Amygdala (tissue), 56 donors: ENCODE data around the gene MYT1.
"Not testable (repeated sequence)": the region's sequence is repeated elsewhere in the genome, so short reads cannot be mapped to it uniquely, and the experiment has no call there.

Experiments used
- DNase-seq, 56 donors: peaks; one replicate each; lab custom pipeline; 2025; lab: John Stamatoyannopoulos, UW

The MYT1 gene

DNA sequence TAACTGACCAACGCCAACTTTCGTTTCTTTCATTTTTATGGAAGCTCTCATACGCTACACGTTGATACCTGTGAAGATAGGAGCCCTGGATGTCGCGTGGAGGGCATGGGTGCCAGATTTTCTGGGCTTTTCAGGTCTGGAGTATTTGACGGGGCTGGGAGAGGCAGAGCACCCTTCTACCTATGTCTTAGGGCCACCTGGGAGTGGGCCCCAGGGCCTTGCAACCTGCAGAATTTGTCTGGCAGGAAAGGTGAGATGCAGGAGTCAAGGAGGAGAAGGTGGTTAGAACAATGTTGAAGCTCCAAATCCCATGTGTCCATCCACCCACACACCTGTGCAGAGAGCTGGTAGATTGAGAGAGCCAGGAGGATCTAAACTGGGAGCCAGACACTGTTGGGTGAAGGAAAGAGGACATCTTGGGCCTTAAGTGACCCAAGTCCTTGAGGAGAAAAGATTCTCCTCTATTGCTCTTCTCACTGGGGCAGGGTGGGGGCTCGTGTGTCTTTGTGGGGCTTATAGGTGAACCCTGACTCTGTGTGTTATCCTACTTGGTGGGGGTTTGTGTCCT, 63.9 kb downstream of the MYT1 start:
- no peak for DNase-seq

- DNase-seq = no peak
Observed at GRCh38 chr20:64228751-64229506, 64.7 kb downstream of the MYT1 start.

DNA sequence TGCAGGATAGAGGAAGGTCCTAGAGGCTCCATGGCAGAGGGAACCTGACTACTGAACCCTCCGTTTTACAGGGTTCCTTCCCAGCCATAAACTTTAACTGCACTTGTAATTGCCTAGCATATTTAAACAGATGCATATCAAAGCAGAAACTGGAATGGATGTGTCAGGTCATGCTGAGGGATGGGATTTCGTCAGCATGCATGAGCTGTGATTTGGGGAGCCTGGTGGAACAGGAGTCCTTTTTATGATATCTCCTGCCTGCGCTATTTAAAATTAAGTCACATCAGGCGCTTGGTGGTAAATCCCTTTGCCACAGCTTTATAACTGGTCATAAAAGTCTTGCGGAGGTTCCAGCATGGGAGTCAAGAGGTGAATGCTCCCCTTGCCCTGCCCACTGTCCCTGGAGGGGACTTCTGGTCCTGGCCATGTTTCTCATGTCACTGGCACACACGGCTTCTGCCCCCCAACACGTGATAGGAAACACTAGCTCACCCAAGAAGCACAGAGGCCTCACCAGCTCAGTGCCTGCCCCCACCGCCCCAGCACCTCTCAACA, 65.3 kb downstream of the MYT1 start:
- DNase-seq = no peak

- no peak for DNase-seq
Observed at GRCh38 chr20:64230461-64231145, 66.4 kb downstream of the MYT1 start.

DNA sequence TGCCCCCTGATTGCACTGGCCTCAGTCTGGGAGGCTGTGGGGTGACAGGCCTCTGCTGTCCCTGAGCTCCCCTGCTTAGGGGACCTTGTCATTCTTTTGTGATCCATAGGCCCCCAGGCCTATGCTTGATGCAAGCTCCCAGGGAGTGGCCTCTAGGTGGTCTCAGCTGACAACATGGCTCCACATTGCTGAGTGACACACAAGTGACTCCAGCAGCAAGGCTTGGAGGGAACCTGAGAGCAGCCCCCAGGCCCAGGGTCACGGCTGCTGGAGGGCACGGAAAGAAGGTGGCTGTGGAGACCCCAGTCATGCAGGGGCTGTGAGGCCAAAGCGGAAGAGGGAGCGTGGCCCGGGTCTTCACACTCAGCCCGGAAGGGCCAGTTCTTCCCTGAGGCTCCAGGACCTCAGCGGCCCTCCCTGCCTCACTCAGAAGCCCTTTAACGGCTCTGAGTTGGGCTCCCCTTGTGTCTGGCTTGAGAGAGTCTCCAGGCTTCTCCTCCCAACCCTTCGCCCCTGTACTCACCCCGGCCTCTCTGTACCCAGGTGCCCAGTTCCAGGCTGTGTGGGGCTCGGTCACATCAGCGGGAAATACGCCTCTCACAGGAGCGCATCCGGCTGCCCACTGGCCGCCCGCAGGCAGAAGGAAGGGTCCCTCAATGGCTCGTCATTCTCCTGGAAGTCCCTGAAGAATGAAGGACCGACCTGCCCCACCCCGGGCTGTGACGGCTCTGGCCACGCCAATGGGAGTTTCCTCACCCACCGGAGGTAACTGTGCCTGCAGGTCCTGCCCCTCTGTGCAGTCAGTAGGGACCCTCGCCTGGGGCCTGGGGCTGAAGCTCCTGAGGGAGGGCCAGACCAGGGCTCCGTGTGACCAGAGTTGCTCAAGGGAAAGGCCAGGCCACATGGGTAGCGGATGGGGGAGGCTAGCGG, 67.6 kb downstream of the MYT1 start:
- DNase-seq = no peak

- peak in 14 of 56 donors; percentile 9 to 59 (median 32) for DNase-seq
Observed at GRCh38 chr20:64232794-64233193, 68.5 kb downstream of the MYT1 start.

GRCh38 chr20:64233725-64234124, 69.5 kb downstream of the MYT1 start:
- peak in 13 of 56 donors; percentile 16 to 46 (median 32) for DNase-seq

DNA sequence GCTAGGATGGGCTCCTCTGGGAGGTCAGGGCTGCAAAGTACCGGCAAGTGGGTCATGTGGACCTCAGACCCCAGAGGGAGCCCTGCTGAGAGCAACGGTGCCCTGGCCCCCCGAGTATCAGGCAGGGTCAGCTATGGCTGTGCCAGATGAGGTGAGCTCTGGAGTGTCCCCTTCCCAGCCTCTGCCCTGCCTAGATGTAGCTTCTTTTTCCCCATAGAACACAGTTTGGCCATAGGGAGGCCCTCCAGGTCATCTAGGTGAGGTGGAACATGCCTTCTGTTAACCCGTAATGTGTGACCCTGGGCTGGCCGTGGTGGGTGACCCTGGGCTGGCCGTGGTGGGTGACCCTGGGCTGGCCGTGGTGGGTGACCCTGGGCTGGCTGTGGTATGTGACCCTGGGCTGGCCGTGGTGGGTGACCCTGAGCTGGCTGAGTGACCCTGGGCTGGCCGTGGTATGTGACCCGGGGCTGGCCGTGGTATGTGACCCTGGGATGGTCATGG, 70.1 kb downstream of the MYT1 start:
- DNase-seq = no peak

DNA sequence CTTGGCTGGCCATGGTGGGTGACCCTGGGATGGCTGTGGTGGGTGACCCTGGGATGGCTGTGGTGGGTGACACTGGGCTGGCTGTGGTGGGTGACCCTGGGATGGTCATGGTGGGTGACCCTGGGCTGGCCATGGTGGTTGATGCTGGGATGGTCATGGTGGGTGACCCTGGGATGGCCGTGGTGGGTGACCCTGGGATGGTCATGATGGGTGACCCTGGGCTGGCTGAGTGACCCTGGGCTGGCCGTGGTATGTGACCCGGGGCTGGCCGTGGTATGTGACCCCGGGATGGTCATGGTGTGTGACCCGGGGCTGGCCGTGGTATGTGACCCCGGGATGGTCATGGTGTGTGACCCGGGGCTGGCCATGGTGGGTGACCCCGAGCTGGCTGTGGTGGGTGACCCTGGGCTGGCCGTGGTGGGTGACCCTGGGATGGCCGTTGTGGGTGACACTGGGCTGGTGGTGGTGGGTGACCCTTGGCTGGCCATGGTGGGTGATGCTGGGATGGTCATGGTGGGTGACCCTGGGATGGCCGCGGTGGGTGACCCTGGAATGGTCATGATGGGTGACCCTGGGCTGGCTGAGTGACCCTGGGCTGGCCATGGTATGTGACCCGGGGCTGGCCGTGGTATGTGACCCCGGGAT, 70.8 kb downstream of the MYT1 start:
- DNase-seq = not testable (repeated sequence)

DNA sequence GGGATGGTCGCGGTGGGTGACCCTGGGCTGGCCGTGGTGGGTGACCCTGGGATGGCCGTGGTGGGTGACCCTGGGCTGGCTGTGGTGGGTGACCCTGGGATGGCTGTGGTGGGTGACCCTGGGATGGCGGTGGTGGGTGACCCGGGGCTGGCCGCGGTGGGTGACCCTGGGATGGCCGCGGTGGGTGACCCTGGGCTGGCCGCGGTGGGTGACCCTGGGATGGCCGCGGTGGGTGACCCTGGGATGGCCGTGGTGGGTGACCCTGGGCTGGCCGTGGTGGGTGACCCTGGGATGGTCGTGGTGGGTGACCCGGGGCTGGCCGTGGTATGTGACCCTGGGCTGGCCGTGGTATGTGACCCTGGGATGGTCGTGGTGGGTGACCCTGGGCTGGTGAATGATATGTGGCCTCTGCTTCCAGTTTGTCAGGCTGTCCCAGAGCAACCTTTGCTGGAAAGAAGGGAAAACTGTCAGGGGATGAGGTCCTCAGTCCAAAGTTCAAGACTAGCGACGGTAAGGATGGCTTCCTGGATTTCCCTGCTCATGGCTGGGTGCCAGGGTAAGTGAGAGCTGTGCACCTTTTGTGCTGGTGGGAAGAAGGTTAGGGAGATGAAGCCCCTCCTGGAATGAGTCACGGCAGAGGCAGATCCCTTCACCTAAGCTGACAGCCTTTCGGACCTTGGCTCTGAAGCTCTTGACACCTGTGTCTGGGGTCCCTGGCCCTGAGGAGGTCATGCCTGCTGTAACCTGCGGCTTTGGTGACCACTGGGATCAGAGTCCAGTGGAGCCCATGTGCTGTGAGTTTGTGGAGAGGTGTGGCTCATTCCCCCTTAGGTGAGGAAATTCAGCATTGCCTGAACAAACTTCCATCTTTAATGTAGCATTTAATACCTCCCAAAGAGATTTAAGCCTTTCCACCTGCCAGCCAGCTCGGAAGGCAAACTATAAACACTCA, 72.2 kb downstream of the MYT1 start:
- DNase-seq = no peak

DNA sequence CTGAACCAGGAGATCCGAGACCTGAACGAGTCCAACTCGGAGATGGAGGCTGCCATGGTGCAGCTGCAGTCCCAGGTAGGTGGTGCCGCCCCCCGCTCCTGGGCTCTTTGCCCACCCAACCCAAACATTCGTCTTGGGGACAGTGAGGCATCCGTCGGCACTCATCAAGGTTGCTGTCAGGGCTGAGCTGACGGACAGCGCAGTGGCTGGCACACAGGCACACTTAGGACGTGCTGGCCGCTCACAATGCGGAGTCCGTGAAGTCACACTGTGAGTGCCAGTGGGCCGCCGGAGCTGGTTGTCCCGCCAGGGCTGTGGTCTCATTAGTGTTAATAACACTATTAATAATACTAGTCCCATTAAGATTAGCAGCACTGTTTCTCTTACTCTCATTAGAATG, 73.1 kb downstream of the MYT1 start:
- no peak for DNase-seq

GRCh38 chr20:64238115-64238825, 74.0 kb downstream of the MYT1 start:
- no peak for DNase-seq

- no peak for DNase-seq
Observed at GRCh38 chr20:64238851-64239387, 74.7 kb downstream of the MYT1 start.

GRCh38 chr20:64239449-64240242, 75.4 kb downstream of the MYT1 start:
- DNase-seq = no peak

DNA sequence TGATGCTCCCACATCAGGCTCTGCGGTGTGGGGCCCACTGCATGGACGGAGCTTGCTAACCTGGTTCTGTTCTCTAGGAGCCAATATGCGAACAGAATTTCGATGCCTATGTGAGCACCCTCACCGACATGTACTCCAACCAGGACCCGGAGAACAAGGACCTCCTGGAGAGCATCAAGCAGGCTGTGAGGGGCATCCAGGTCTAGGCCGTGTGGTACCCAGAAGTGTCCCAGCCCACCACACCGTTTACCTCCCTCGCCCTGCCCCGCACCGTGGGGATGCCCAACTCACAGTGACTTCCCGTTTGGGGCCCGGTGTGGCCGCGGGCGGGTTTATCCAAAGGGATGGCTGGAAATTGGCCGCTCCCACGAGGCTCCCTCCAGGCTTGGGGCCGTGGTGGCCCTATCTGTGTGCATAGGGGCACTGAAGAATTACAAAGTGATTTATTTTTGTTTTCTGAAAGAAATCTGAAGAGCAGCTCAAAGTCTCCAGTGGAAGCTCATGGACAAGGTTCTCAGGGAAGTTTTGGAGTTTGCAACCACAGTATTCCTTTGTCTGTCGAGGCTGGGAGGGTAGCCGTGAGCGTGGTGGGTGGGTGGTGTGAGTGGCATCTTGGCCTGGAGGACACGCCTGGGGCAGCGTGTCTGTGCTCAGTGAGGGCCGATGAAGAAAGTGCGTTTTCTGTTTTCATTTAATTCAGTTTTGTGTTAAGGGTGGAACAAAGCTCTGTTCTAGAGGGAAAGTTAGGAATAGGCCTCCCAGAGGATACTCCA, 76.2 kb downstream of the MYT1 start:
- DNase-seq = no peak

GRCh38 chr20:64241061-64241460, 76.8 kb downstream of the MYT1 start:
- DNase-seq = no peak
